HepG2 (cell line): Measurements from ENCODE around the gene SLC16A5. TPM values are rescaled to one million over a fixed set of nuclear protein-coding genes. Genes with fewer than 3 reads are reported as not detected.

ENCODE experiments used
- CREB1 ChIP-seq, 2 experiments: fragments of 450-650 bp in 1 of 2; IDR thresholded peaks; 2 replicates each; pipeline ENCODE4 v1.6.1; 2016 to 2017; ENCODE audit warnings: control low read depth in 1 of 2, mild to moderate bottlenecking in 1 of 2, missing compliant biosample characterization in 1 of 2, missing genetic modification characterization in 1 of 2
- LCORL ChIP-seq, 2 experiments: fragments of 450-650 bp in 1 of 2; sonication (generic) in 1 of 2; formaldehyde crosslinking in 1 of 2; IDR thresholded peaks; 2 replicates each; pipeline versions ENCODE4 v1.5.0 to v1.6.1; 2017 to 2020; ENCODE audit warnings: antibody characterized with exemption in 1 of 2, missing genetic modification reagents in 1 of 2
- NFRKB ChIP-seq: fragments of 450-650 bp; IDR thresholded peaks from 2 replicates; pipeline ENCODE4 v1.6.1; 2017
- NR3C1 ChIP-seq: sonication (generic); formaldehyde crosslinking; IDR thresholded peaks from 2 replicates; pipeline ENCODE4 v1.4.0; 2020; ENCODE audit warnings: missing genetic modification reagents
- PAWR ChIP-seq: sonication (generic); formaldehyde crosslinking; IDR thresholded peaks from 2 replicates; pipeline ENCODE4 v1.4.0; 2020; ENCODE audit warnings: missing genetic modification reagents, mild to moderate bottlenecking, borderline replicate concordance
- PRDM10 ChIP-seq: sonication (generic); formaldehyde crosslinking; IDR thresholded peaks from 2 replicates; pipeline ENCODE4 v1.4.0; 2020; ENCODE audit warnings: low read depth, missing genetic modification reagents
- PREB ChIP-seq: sonication (generic); formaldehyde crosslinking; IDR thresholded peaks from 2 replicates; pipeline ENCODE4 v1.4.0; 2020; ENCODE audit warnings: missing genetic modification reagents
- PRPF4 ChIP-seq: fragments of 200-400 bp; formaldehyde crosslinking; IDR thresholded peaks from 2 replicates; pipeline ENCODE4 v1.6.1; 2016; ENCODE audit warnings: low read length, low read depth; ENCODE audit not compliant: poor library complexity, severe bottlenecking
- RERE ChIP-seq: IDR thresholded peaks from 2 replicates; pipeline ENCODE4 v1.6.1; 2016; ENCODE audit warnings: low read depth, missing genetic modification reagents, missing compliant biosample characterization
- SUZ12 ChIP-seq: fragments of 150-350 bp; IDR thresholded peaks from 2 replicates; pipeline ENCODE4 v1.6.1; 2014; ENCODE audit warnings: low read depth, low read length
- TBP ChIP-seq: sonication (generic); formaldehyde crosslinking; IDR thresholded peaks from 2 replicates; pipeline ENCODE4 v1.5.0; 2020; ENCODE audit warnings: missing genetic modification reagents
- ZNF503 ChIP-seq: sonication (generic); formaldehyde crosslinking; IDR thresholded peaks from 2 replicates; pipeline ENCODE4 v1.4.0; 2020; ENCODE audit warnings: missing genetic modification reagents
- ZNF710 ChIP-seq: sonication (generic); formaldehyde crosslinking; IDR thresholded peaks from 2 replicates; pipeline ENCODE4 v1.5.0; 2020; ENCODE audit warnings: mild to moderate bottlenecking, missing genetic modification reagents, borderline replicate concordance
- polyA plus RNA-seq, 8 experiments: library from polyadenylated mRNA; depleted of rRNA in 3 of 8; stranded (reverse) in 7 of 8; unstranded in 1 of 8; fragments of >200 nt; fragmentation: Illumina TruSeq in 4 of 8; extraction: Trizol in 4 of 8; gene quantifications; 2 replicates each; pipeline versions ENCODE4 v1.2.1 to v1.2.3, GENCODE V29; 2011 to 2016; ENCODE audit warnings: low read depth in 4 of 8, missing spikeins in 1 of 8, mixed read lengths in 1 of 8; ENCODE audit not compliant: insufficient read depth in 1 of 8
- total RNA-seq, 5 experiments: library from RNA; depleted of rRNA; stranded (reverse); fragments of >200 nt; fragmentation: Illumina TruSeq; extraction: Trizol; gene quantifications; 2 replicates each; pipeline ENCODE4 v1.2.3, GENCODE V29; 2016; ENCODE audit warnings: low read depth in 1 of 5

SLC16A5 gene
- total and polyA plus RNA-seq, 2 of the 13 experiments (the other 11 are each of a cell fraction or from before 2014, with no cell fraction given): 0.69 to 5.6 TPM

GRCh38 chr17:75124041-75124818 lies 36.5 kb downstream of the SLC16A5 start (continued):
- TF ChIP-seq PRDM10 (CRISPR knock-in tag) (no peak), PAWR (CRISPR knock-in tag) (no peak), ZNF503 (CRISPR knock-in tag) (no peak), TBP (CRISPR knock-in tag) (no peak), NR3C1 (no peak), SUZ12 (no peak), ZNF710 (CRISPR knock-in tag) (no peak), LCORL (IDR thresholded peaks at IDR 0.05) (no peak), LCORL (CRISPR knock-in tag; IDR thresholded peaks at IDR 0.05) (no peak), NFRKB (no peak), PRPF4 (peak; percentile 50), CREB1 (IDR thresholded peaks at IDR 0.05) (no peak), CREB1 (CRISPR knock-in tag; IDR thresholded peaks at IDR 0.05) (0 out of 2 replicates have a peak, but pooled peaks have one; percentile 19), RERE (no peak), PREB (CRISPR knock-in tag) (no peak)
